NB4 (cell line): ENCODE measurements around the gene SRMS.

Source experiments
- CTCF ChIP-seq: IDR thresholded peaks from one replicate; pipeline ENCODE4 v1.5.1; 2012; ENCODE audit warnings: low read depth, low read length
- MAX ChIP-seq: IDR thresholded peaks from 2 replicates; pipeline ENCODE4 v1.6.1; 2011; ENCODE audit warnings: low read depth, low read length
- MYC ChIP-seq: IDR thresholded peaks from 2 replicates; pipeline ENCODE4 v1.6.1; 2011; ENCODE audit warnings: low read depth, low read length
- POLR2A ChIP-seq: IDR thresholded peaks from 2 replicates; pipeline ENCODE4 v1.6.1; 2011; ENCODE audit warnings: mild to moderate bottlenecking; ENCODE audit not compliant: insufficient read length; ENCODE audit errors: extremely low read depth

- peak; percentile 2 for TF ChIP-seq CTCF
- no peak for TF ChIP-seq POLR2A
- peak; percentile 58; the same call in 1 of the 2 replicates for TF ChIP-seq MAX
- TF ChIP-seq MYC: peak; percentile 81
Observed at GRCh38 chr20:63579017-63579694, 31.6 kb upstream of the SRMS start.
